Hepatocyte (in vitro differentiated cells): ENCODE data around the gene OTOP3.

Source experiments
- EZH2 ChIP-seq: fragments of 200-600 bp; sonication (generic); IDR thresholded peaks from 2 replicates; pipeline ENCODE4 v1.6.1; 2016; ENCODE audit warnings: antibody characterized with exemption, mild to moderate bottlenecking, borderline replicate concordance
- TF ChIP-seq, protein P1 (sequence below): fragments of 200-600 bp; sonication (generic); IDR thresholded peaks from 2 replicates; pipeline ENCODE4 v1.5.1; 2016; ENCODE audit warnings: antibody characterized with exemption, mild to moderate bottlenecking; ENCODE audit not compliant: poor library complexity

- TF ChIP-seq, protein P1, sequence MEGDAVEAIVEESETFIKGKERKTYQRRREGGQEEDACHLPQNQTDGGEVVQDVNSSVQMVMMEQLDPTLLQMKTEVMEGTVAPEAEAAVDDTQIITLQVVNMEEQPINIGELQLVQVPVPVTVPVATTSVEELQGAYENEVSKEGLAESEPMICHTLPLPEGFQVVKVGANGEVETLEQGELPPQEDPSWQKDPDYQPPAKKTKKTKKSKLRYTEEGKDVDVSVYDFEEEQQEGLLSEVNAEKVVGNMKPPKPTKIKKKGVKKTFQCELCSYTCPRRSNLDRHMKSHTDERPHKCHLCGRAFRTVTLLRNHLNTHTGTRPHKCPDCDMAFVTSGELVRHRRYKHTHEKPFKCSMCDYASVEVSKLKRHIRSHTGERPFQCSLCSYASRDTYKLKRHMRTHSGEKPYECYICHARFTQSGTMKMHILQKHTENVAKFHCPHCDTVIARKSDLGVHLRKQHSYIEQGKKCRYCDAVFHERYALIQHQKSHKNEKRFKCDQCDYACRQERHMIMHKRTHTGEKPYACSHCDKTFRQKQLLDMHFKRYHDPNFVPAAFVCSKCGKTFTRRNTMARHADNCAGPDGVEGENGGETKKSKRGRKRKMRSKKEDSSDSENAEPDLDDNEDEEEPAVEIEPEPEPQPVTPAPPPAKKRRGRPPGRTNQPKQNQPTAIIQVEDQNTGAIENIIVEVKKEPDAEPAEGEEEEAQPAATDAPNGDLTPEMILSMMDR, result no peak
- TF ChIP-seq EZH2, result no peak
Observed at GRCh38 chr17:74892013-74892841, 43.5 kb upstream of the OTOP3 start.
